Chondrocyte (in vitro differentiated cells): ENCODE results near the gene MAP4K2. TPM values are rescaled to one million over a fixed set of nuclear protein-coding genes. Genes with fewer than 3 reads are reported as not detected.
A peak's percentile ranks its signal among the peaks of the same experiment; 100 is the strongest.

Experiments
- DNase-seq: peaks from one replicate; pipeline ENCODE4 v3.0.0; 2021; ENCODE audit warnings: mixed read lengths, low spot score
- H3K27ac Mint-ChIP-seq: one replicate; pipeline ENCODE4 v1.8.0; 2021; ENCODE audit warnings: mild to moderate bottlenecking, moderate library complexity, mixed read lengths; ENCODE audit not compliant: unreplicated experiment
- H3K27me3 Mint-ChIP-seq: 2 replicates; pipeline ENCODE4 v1.8.0; 2021; ENCODE audit warnings: low read depth, mixed read lengths
- H3K36me3 Mint-ChIP-seq: 2 replicates; pipeline ENCODE4 v1.8.0; 2021; ENCODE audit warnings: low read depth, mixed read lengths
- H3K4me1 Mint-ChIP-seq: 2 replicates; pipeline ENCODE4 v1.8.0; 2021; ENCODE audit warnings: low read depth, mild to moderate bottlenecking, mixed read lengths
- H3K4me3 Mint-ChIP-seq: one replicate; pipeline ENCODE4 v1.8.0; 2021; ENCODE audit warnings: mild to moderate bottlenecking, moderate library complexity, mixed read lengths; ENCODE audit not compliant: unreplicated experiment
- H3K9me3 Mint-ChIP-seq: 2 replicates; pipeline ENCODE4 v1.8.0; 2021; ENCODE audit warnings: low read depth, mixed read lengths
- total RNA-seq: library from RNA; stranded (reverse); gene quantifications from 3 replicates; pipeline ENCODE4 v1.2.1, GENCODE V29; 2021
- TF ChIP-seq, protein P1 (sequence below): fragments of 200-600 bp; sonication (generic); IDR thresholded peaks from 2 replicates; pipeline ENCODE4 v1.5.0; 2021; ENCODE audit warnings: antibody characterized with exemption, mild to moderate bottlenecking, moderate library complexity

The MAP4K2 gene
- total RNA-seq, 1 donor from 2014 or later = 13.4 TPM

DNA sequence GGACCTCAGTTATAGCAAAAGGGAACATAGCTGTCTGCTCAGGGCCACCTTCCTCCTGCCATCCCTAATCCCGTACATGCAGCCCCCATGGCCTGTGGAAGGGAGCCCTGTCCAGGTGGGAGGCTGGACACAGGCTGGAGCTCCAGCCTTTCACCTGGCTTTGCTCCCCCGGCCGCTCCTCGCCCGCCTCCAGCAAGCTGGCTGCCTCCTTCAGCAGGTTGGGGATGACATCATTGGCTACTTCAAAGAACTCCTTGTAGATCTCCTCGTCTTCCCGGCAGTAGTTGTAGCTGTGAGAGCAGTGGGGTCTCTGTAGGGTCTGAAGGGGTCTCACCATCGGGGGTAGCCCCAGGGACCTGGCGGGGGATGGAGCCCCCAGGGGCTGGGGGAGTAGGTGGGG, 2.5 kb upstream of the MAP4K2 start:
- Mint-ChIP-seq H3K27me3 (no peaks in the 10 kb centered on the region), H3K4me3 (no peak overlapping the region)

GRCh38 chr11:64804346-64805210, 1.6 kb upstream of the MAP4K2 start:
- H3K27ac Mint-ChIP-seq = peak overlapping the region; percentile 95
- peaks cover 21% of the 10 kb centered on the region for H3K4me1 Mint-ChIP-seq
- no peak for DNase-seq
- no peaks in the 10 kb centered on the region for H3K9me3 Mint-ChIP-seq
- peak overlapping the region; percentile 93 for H3K4me3 Mint-ChIP-seq
- TF ChIP-seq, protein P1, sequence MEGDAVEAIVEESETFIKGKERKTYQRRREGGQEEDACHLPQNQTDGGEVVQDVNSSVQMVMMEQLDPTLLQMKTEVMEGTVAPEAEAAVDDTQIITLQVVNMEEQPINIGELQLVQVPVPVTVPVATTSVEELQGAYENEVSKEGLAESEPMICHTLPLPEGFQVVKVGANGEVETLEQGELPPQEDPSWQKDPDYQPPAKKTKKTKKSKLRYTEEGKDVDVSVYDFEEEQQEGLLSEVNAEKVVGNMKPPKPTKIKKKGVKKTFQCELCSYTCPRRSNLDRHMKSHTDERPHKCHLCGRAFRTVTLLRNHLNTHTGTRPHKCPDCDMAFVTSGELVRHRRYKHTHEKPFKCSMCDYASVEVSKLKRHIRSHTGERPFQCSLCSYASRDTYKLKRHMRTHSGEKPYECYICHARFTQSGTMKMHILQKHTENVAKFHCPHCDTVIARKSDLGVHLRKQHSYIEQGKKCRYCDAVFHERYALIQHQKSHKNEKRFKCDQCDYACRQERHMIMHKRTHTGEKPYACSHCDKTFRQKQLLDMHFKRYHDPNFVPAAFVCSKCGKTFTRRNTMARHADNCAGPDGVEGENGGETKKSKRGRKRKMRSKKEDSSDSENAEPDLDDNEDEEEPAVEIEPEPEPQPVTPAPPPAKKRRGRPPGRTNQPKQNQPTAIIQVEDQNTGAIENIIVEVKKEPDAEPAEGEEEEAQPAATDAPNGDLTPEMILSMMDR = no peak
- peaks cover 6% of the 10 kb centered on the region for H3K36me3 Mint-ChIP-seq
- no peaks in the 10 kb centered on the region for H3K27me3 Mint-ChIP-seq

More for the DNA sequence above, 2.5 kb upstream of the MAP4K2 start:
- DNase-seq = no peak
- peaks cover 6% of the 10 kb centered on the region for H3K36me3 Mint-ChIP-seq
- peaks cover 27% of the 10 kb centered on the region for H3K4me1 Mint-ChIP-seq
- H3K27ac Mint-ChIP-seq = no peak overlapping the region
- no peaks in the 10 kb centered on the region for H3K9me3 Mint-ChIP-seq
- TF ChIP-seq, protein P1 = no peak

- Mint-ChIP-seq H3K9me3 (no peaks in the 10 kb centered on the region), H3K4me1 (peaks cover 16% of the 10 kb centered on the region), H3K27ac (peak overlapping the region; percentile 95), H3K4me3 (peak overlapping the region; percentile 93), H3K27me3 (no peaks in the 10 kb centered on the region), H3K36me3 (peaks cover 6% of the 10 kb centered on the region)
- TF ChIP-seq, protein P1 = no peak
- no peak for DNase-seq
These were observed 882 bp upstream of the MAP4K2 start for GRCh38 chr11:64803846-64804345.

- Mint-ChIP-seq H3K27me3 (no peaks in the 10 kb centered on the region), H3K4me3 (peak overlapping the region; percentile 61), H3K36me3 (peaks cover 8% of the 10 kb centered on the region), H3K9me3 (no peaks in the 10 kb centered on the region), H3K4me1 (peaks cover 13% of the 10 kb centered on the region), H3K27ac (no peak overlapping the region)
- TF ChIP-seq, protein P1 = no peak
- DNase-seq = no peak
These were observed 450 bp downstream of the MAP4K2 start for GRCh38 chr11:64802370-64803157.
